IgD-negative memory B cell (primary cell): ENCODE data around the gene COTL1. TPM values are rescaled to one million over a fixed set of nuclear protein-coding genes. Genes with fewer than 3 reads are reported as not detected.

ENCODE experiments used
- H3K27ac Mint-ChIP-seq, 3 donors: one replicate each; pipeline ENCODE4 v1.8.0; 2020 to 2022; ENCODE audit warnings: mild to moderate bottlenecking in 3 of 3, mixed read lengths in 3 of 3, moderate library complexity in 1 of 3
- H3K27me3 Mint-ChIP-seq: one replicate; pipeline ENCODE4 v1.8.0; 2021; ENCODE audit warnings: mixed read lengths
- H3K36me3 Mint-ChIP-seq: one replicate; pipeline ENCODE4 v1.8.0; 2020; ENCODE audit warnings: mild to moderate bottlenecking, mixed read lengths
- H3K4me1 Mint-ChIP-seq, 3 donors: one replicate each; pipeline ENCODE4 v1.8.0; 2020 to 2022; ENCODE audit warnings: mixed read lengths in 3 of 3, mild to moderate bottlenecking in 1 of 3
- H3K4me3 Mint-ChIP-seq, 4 donors: one replicate each; pipeline ENCODE4 v1.8.0; 2020 to 2022; ENCODE audit warnings: mild to moderate bottlenecking in 4 of 4, mixed read lengths in 4 of 4, moderate library complexity in 3 of 4
- H3K9me3 Mint-ChIP-seq, 3 donors: one replicate each; pipeline ENCODE4 v1.8.0; 2020 to 2021; ENCODE audit warnings: mixed read lengths in 3 of 3, mild to moderate bottlenecking in 1 of 3
- polyA plus RNA-seq: library from polyadenylated mRNA; unstranded; fragments of 300-500 nt; fragmentation: Illumina TruSeq; gene quantifications from one replicate; pipeline ENCODE4 v1.2.3, GENCODE V29; 2021

COTL1 gene
- polyA plus RNA-seq, 1 donor from 2014 or later: 725 TPM

- Mint-ChIP-seq H3K27me3 (peaks cover 1% of the 10 kb centered on the region), H3K4me1 (peaks cover 45 to 72% (median 63%) of the 10 kb centered on the region in 3 donors), H3K36me3 (peaks cover 7% of the 10 kb centered on the region), H3K27ac (peak overlapping the region; percentile 95 to 98 (median 96)), H3K4me3 (peak overlapping the region; percentile 82 to 94 (median 90)), H3K9me3 (no peaks in the 10 kb centered on the region)
Measured at GRCh38 chr16:84600343-84601229, 17.3 kb downstream of the COTL1 start.

- Mint-ChIP-seq H3K27ac (peak overlapping the region; percentile 95 to 98 (median 96)), H3K9me3 (no peaks in the 10 kb centered on the region), H3K4me1 (peaks cover 45 to 67% (median 64%) of the 10 kb centered on the region in 3 donors), H3K4me3 (peak overlapping the region; percentile 82 to 94 (median 90)), H3K36me3 (peaks cover 10% of the 10 kb centered on the region), H3K27me3 (peaks cover 1% of the 10 kb centered on the region)
Measured at GRCh38 chr16:84599521-84600202, 18.2 kb downstream of the COTL1 start.

GRCh38 chr16:84598360-84598759 lies 19.5 kb downstream of the COTL1 start:
- H3K27ac Mint-ChIP-seq: peak overlapping the region; percentile 96 to 97 (median 97)
- H3K27me3 Mint-ChIP-seq: peaks cover 4% of the 10 kb centered on the region
- peaks cover 0 to 3% (median 0%) of the 10 kb centered on the region in 3 donors for H3K9me3 Mint-ChIP-seq
- peaks cover 54 to 67% (median 64%) of the 10 kb centered on the region in 3 donors for H3K4me1 Mint-ChIP-seq
- H3K36me3 Mint-ChIP-seq: peaks cover 10% of the 10 kb centered on the region
- H3K4me3 Mint-ChIP-seq: peak overlapping the region; percentile 79 to 99 (median 88)

GRCh38 chr16:84597931-84598351 lies 19.9 kb downstream of the COTL1 start:
- peaks cover 0 to 3% (median 0%) of the 10 kb centered on the region in 3 donors for H3K9me3 Mint-ChIP-seq
- H3K27me3 Mint-ChIP-seq: peaks cover 4% of the 10 kb centered on the region
- H3K36me3 Mint-ChIP-seq: peaks cover 10% of the 10 kb centered on the region
- H3K4me1 Mint-ChIP-seq: peaks cover 50 to 65% (median 62%) of the 10 kb centered on the region in 3 donors
- peak overlapping the region; percentile 96 to 97 (median 97) for H3K27ac Mint-ChIP-seq
- peak overlapping the region; percentile 79 to 99 (median 88) for H3K4me3 Mint-ChIP-seq

GRCh38 chr16:84597528-84597896 lies 20.4 kb downstream of the COTL1 start:
- Mint-ChIP-seq H3K9me3 (peaks cover 0 to 3% (median 0%) of the 10 kb centered on the region in 3 donors), H3K4me1 (peaks cover 53 to 66% (median 62%) of the 10 kb centered on the region in 3 donors), H3K27me3 (peaks cover 4% of the 10 kb centered on the region), H3K4me3 (peak overlapping the region; percentile 79 to 99 (median 88)), H3K27ac (peak overlapping the region; percentile 96 to 97 (median 97)), H3K36me3 (peaks cover 10% of the 10 kb centered on the region)

GRCh38 chr16:84596801-84597527 lies 20.9 kb downstream of the COTL1 start:
- Mint-ChIP-seq H3K4me3 (peak overlapping the region; percentile 79 to 99 (median 88)), H3K27ac (peak overlapping the region; percentile 96 to 97 (median 97)), H3K4me1 (peaks cover 58 to 68% (median 64%) of the 10 kb centered on the region in 3 donors), H3K27me3 (peaks cover 4% of the 10 kb centered on the region), H3K9me3 (peaks cover 0 to 3% (median 0%) of the 10 kb centered on the region in 3 donors), H3K36me3 (peaks cover 10% of the 10 kb centered on the region)

- H3K4me1 Mint-ChIP-seq: peaks cover 56 to 64% (median 62%) of the 10 kb centered on the region in 3 donors
- H3K27me3 Mint-ChIP-seq: peaks cover 4% of the 10 kb centered on the region
- H3K36me3 Mint-ChIP-seq: peaks cover 10% of the 10 kb centered on the region
- peak overlapping the region; percentile 86 to 99 (median 95) for H3K4me3 Mint-ChIP-seq
- H3K27ac Mint-ChIP-seq: peak overlapping the region; percentile 96 to 97 (median 97)
- H3K9me3 Mint-ChIP-seq: peaks cover 0 to 3% (median 0%) of the 10 kb centered on the region in 3 donors
Measured at GRCh38 chr16:84596161-84596560, 21.7 kb downstream of the COTL1 start.

GRCh38 chr16:84595052-84595481 lies 22.8 kb downstream of the COTL1 start:
- Mint-ChIP-seq H3K36me3 (peaks cover 10% of the 10 kb centered on the region), H3K4me1 (peaks cover 48 to 63% (median 60%) of the 10 kb centered on the region in 3 donors), H3K4me3 (peak overlapping the region; percentile 91 to 99 (median 96)), H3K27ac (peak overlapping the region; percentile 97 to 99 (median 97)), H3K9me3 (peaks cover 0 to 3% (median 0%) of the 10 kb centered on the region in 3 donors), H3K27me3 (peaks cover 4% of the 10 kb centered on the region)

GRCh38 chr16:84594725-84595038 lies 23.2 kb downstream of the COTL1 start:
- peak overlapping the region; percentile 97 to 99 (median 97) for H3K27ac Mint-ChIP-seq
- peaks cover 0 to 3% (median 0%) of the 10 kb centered on the region in 3 donors for H3K9me3 Mint-ChIP-seq
- peaks cover 44 to 61% (median 58%) of the 10 kb centered on the region in 3 donors for H3K4me1 Mint-ChIP-seq
- H3K4me3 Mint-ChIP-seq: peak overlapping the region; percentile 91 to 99 (median 96)
- peaks cover 4% of the 10 kb centered on the region for H3K27me3 Mint-ChIP-seq
- peaks cover 10% of the 10 kb centered on the region for H3K36me3 Mint-ChIP-seq

GRCh38 chr16:84593825-84594724 lies 23.8 kb downstream of the COTL1 start:
- Mint-ChIP-seq H3K9me3 (peaks cover 0 to 3% (median 0%) of the 10 kb centered on the region in 3 donors), H3K4me3 (peak overlapping the region; percentile 91 to 99 (median 96)), H3K4me1 (peaks cover 38 to 55% (median 52%) of the 10 kb centered on the region in 3 donors), H3K27me3 (peaks cover 4% of the 10 kb centered on the region), H3K27ac (peak overlapping the region; percentile 97 to 99 (median 97)), H3K36me3 (peaks cover 8% of the 10 kb centered on the region)

GRCh38 chr16:84592718-84593117 lies 25.2 kb downstream of the COTL1 start:
- peaks cover 4% of the 10 kb centered on the region for H3K27me3 Mint-ChIP-seq
- peaks cover 6% of the 10 kb centered on the region for H3K36me3 Mint-ChIP-seq
- peaks cover 33 to 48% (median 45%) of the 10 kb centered on the region in 3 donors for H3K4me1 Mint-ChIP-seq
- H3K27ac Mint-ChIP-seq: peak overlapping the region; percentile 97 to 99 (median 97)
- peak overlapping the region in 3 of 4 donors; percentile 63 to 99 (median 94) for H3K4me3 Mint-ChIP-seq
- H3K9me3 Mint-ChIP-seq: peaks cover 0 to 3% (median 0%) of the 10 kb centered on the region in 3 donors

GRCh38 chr16:84589975-84590719 lies 27.7 kb downstream of the COTL1 start:
- Mint-ChIP-seq H3K36me3 (peaks cover 9% of the 10 kb centered on the region), H3K27me3 (peaks cover 3% of the 10 kb centered on the region), H3K4me1 (peaks cover 36 to 52% (median 45%) of the 10 kb centered on the region in 3 donors), H3K27ac (peak overlapping the region; percentile 57 to 80 (median 76)), H3K9me3 (peaks cover 0 to 3% (median 0%) of the 10 kb centered on the region in 3 donors), H3K4me3 (peak overlapping the region in 3 of 4 donors; percentile 26 to 86 (median 65))

- H3K9me3 Mint-ChIP-seq: peaks cover 0 to 3% (median 0%) of the 10 kb centered on the region in 3 donors
- H3K27me3 Mint-ChIP-seq: peaks cover 3% of the 10 kb centered on the region
- peaks cover 37 to 52% (median 51%) of the 10 kb centered on the region in 3 donors for H3K4me1 Mint-ChIP-seq
Measured at GRCh38 chr16:84588991-84589390, 28.9 kb downstream of the COTL1 start.

More at GRCh38 chr16:84588991-84589390, 28.9 kb downstream of the COTL1 start:
- H3K27ac Mint-ChIP-seq: peak overlapping the region in 1 of 3 donors; percentile 71
- no peak overlapping the region for H3K4me3 Mint-ChIP-seq
- peaks cover 6% of the 10 kb centered on the region for H3K36me3 Mint-ChIP-seq
